ENCODE data around the gene PTPN11. TPM values are rescaled to one million over a fixed set of nuclear protein-coding genes. Genes with fewer than 3 reads are reported as not detected.

PTPN11 gene
- polyA plus RNA-seq (2012; ENCODE audit: low read depth, missing spikeins), result 17.7 TPM

- peak; percentile 75 for DNase-seq (ENCODE audit: insufficient read length, low spot score)
- peak; percentile 86 for FAIRE-seq
- TF ChIP-seq POLR2A (IDR thresholded peaks at IDR 0.05; ENCODE audit: low read depth, low read length) (peak; percentile 96), TAF1 (IDR thresholded peaks at IDR 0.05; ENCODE audit: low read depth, low read length) (peak; percentile 91), POU2F2 (IDR thresholded peaks at IDR 0.05; ENCODE audit: low read depth, low read length) (peak; percentile 76), POLR2AphosphoS5 (IDR thresholded peaks at IDR 0.05; ENCODE audit: low read depth, low read length) (peak; percentile 97), SPI1 (IDR thresholded peaks at IDR 0.05; ENCODE audit: low read depth, low read length) (peak; percentile 34; the same call in 1 of the 2 replicates), PAX5 (IDR thresholded peaks at IDR 0.05; ENCODE audit: insufficient read depth, low read length, severe bottlenecking) (no peak)
Measured at GRCh38 chr12:112418608-112419296, at the start of gene PTPN11. Gene PTPN11 (plus strand): TSS chr12:112418947. CDS start chr12:112419112, 165 bp downstream.

GRCh38 chr12:112370199-112370598 lies 48.5 kb upstream of the PTPN11 start:
- FAIRE-seq (no peak), DNase-seq (ENCODE audit: insufficient read length, low spot score) (no peak)

DNA sequence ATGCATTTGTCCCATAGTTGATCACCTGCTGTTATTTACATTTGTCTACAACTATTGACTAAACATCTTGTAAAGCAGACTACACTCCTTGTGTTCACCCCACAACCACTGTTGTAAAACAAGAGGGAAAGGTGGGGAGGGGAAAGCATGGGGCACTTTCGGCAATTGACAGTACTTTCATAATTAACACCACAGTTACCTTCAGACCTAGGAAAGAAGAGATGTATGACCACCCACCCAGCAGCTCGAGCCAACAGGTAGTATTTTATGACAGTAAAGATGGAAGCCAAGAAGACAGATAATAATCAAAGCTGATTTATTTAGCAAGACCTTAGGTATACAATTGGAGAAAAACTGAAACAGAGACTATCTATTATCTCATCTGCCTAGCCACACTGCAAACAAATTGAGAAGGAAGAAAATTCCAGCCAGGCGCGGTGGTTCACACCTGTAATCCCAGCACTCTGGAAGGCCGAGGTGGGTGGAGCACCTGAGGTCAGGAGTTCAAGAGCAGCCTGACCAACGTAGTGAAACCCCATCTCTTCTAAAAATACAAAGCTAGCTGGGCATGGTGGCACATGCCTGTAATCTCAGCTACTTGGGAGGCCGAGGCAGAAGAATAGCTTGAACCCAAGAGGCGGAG lies 47.8 kb upstream of the PTPN11 start:
- DNase-seq (ENCODE audit: insufficient read length, low spot score) (no peak), FAIRE-seq (peak; percentile 16)
- TF ChIP-seq POU2F2 (IDR thresholded peaks at IDR 0.05; ENCODE audit: low read depth, low read length), result no peak

More at GRCh38 chr12:112370199-112370598, 48.5 kb upstream of the PTPN11 start:
- TF ChIP-seq SPI1 (IDR thresholded peaks at IDR 0.05; ENCODE audit: low read depth, low read length) (no peak), PAX5 (IDR thresholded peaks at IDR 0.05; ENCODE audit: insufficient read depth, low read length, severe bottlenecking) (no peak), POLR2A (IDR thresholded peaks at IDR 0.05; ENCODE audit: low read depth, low read length) (no peak), POU2F2 (IDR thresholded peaks at IDR 0.05; ENCODE audit: low read depth, low read length) (no peak), TAF1 (IDR thresholded peaks at IDR 0.05; ENCODE audit: low read depth, low read length) (no peak), POLR2AphosphoS5 (IDR thresholded peaks at IDR 0.05; ENCODE audit: low read depth, low read length) (no peak)

DNA sequence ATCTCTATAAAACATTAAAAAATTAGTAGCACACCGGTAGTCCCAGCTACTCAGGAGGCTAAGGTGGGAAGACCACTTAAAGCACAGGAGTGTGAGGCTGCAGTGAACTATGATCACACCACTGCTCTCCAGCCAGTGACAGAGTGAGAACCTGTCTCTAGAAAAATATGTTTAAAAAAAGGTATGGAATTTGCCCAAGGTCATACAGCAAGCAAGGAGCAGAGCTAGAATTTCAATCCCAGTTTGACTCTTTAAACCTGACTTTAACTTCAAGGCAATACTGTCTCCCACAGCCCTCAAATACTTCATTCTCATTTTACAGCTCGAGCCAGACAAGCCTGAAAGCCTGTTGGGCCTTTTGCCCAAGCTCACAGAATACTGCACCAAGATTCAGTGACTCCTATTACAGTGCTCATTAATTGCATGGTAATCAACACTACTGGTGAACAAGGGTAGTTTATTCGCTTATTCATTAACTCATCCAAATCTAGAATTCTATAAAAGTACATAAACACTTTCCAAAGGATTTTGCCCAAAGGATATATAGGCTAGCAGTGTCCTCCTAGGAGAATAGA lies 44.5 kb upstream of the PTPN11 start:
- TF ChIP-seq TAF1 (IDR thresholded peaks at IDR 0.05; ENCODE audit: low read depth, low read length) (no peak), SPI1 (IDR thresholded peaks at IDR 0.05; ENCODE audit: low read depth, low read length) (no peak), POLR2A (IDR thresholded peaks at IDR 0.05; ENCODE audit: low read depth, low read length) (no peak), POLR2AphosphoS5 (IDR thresholded peaks at IDR 0.05; ENCODE audit: low read depth, low read length) (no peak), POU2F2 (IDR thresholded peaks at IDR 0.05; ENCODE audit: low read depth, low read length) (no peak), PAX5 (IDR thresholded peaks at IDR 0.05; ENCODE audit: insufficient read depth, low read length, severe bottlenecking) (no peak)

DNA sequence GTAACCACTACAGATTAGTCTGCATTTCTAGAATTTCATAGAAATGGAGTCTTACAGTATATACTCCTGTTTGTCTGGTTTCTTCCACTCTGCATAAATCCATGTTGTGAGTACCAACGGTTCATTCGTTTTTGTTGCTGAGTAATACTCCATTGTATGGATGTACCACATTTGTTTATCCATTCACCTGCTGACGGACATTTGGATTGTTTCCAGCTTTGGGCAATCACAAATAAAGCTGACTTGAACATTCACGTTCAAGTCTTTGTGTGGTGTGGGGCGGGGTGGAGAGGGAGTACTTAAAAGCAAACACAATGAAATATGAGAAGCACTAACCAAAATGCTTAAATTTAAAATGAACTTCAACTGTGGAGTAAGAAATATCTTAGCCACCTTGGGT lies 43.6 kb upstream of the PTPN11 start:
- TF ChIP-seq POLR2A (IDR thresholded peaks at IDR 0.05; ENCODE audit: low read depth, low read length), result no peak
- no peak for TF ChIP-seq POU2F2 (IDR thresholded peaks at IDR 0.05; ENCODE audit: low read depth, low read length)
- no peak for TF ChIP-seq SPI1 (IDR thresholded peaks at IDR 0.05; ENCODE audit: low read depth, low read length)
- no peak for TF ChIP-seq TAF1 (IDR thresholded peaks at IDR 0.05; ENCODE audit: low read depth, low read length)
- TF ChIP-seq PAX5 (IDR thresholded peaks at IDR 0.05; ENCODE audit: insufficient read depth, low read length, severe bottlenecking), result no peak
- no peak for TF ChIP-seq POLR2AphosphoS5 (IDR thresholded peaks at IDR 0.05; ENCODE audit: low read depth, low read length)
- FAIRE-seq, result no peak
- DNase-seq (ENCODE audit: insufficient read length, low spot score), result no peak

More for the DNA sequence above, 44.5 kb upstream of the PTPN11 start:
- FAIRE-seq, result no peak
- no peak for DNase-seq (ENCODE audit: insufficient read length, low spot score)

DNA sequence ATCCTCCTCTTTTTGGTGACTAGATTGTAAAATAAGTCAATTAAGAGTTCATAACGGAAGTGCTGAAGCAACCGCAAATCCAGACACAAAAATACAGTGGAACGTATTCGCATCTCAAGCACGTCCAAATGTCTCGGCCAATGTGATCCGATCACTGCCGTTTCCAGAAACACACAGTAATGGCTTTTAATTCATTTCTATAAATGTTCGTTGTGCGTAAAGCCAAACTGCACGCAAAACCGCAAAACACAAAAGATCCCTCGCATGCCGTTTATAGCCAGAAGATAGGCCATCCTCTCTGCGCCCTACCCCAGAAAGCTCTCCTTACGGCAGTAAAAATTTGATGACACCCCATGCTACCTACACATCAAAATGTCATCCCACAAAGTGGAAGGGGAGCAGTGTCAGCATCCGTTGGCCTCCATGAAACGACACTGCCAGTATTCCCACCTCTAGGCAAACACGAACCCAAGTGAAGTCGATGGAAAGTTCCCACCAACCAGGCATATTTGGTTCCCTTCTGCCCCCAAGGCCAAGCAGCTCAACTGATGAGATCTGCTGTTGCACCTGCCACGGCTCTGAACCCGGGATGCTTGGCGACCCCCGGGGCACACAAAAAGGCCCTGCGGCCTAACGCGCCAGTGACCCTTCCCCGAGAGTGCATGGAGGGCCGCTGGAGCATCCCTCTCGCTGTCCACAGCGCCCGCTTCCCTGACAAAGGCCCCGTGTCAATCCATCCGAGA lies 37.9 kb upstream of the PTPN11 start:
- FAIRE-seq (peak; percentile 63), DNase-seq (ENCODE audit: insufficient read length, low spot score) (no peak)
- TF ChIP-seq POLR2A (IDR thresholded peaks at IDR 0.05; ENCODE audit: low read depth, low read length) (no peak), POU2F2 (IDR thresholded peaks at IDR 0.05; ENCODE audit: low read depth, low read length) (no peak), POLR2AphosphoS5 (IDR thresholded peaks at IDR 0.05; ENCODE audit: low read depth, low read length) (no peak), PAX5 (IDR thresholded peaks at IDR 0.05; ENCODE audit: insufficient read depth, low read length, severe bottlenecking) (no peak), TAF1 (IDR thresholded peaks at IDR 0.05; ENCODE audit: low read depth, low read length) (no peak), SPI1 (IDR thresholded peaks at IDR 0.05; ENCODE audit: low read depth, low read length) (no peak)

- DNase-seq (ENCODE audit: insufficient read length, low spot score), result peak; percentile 55
- TF ChIP-seq POU2F2 (IDR thresholded peaks at IDR 0.05; ENCODE audit: low read depth, low read length) (no peak), PAX5 (IDR thresholded peaks at IDR 0.05; ENCODE audit: insufficient read depth, low read length, severe bottlenecking) (no peak), SPI1 (IDR thresholded peaks at IDR 0.05; ENCODE audit: low read depth, low read length) (no peak), POLR2AphosphoS5 (IDR thresholded peaks at IDR 0.05; ENCODE audit: low read depth, low read length) (no peak), TAF1 (IDR thresholded peaks at IDR 0.05; ENCODE audit: low read depth, low read length) (no peak), POLR2A (IDR thresholded peaks at IDR 0.05; ENCODE audit: low read depth, low read length) (no peak)
- no peak for FAIRE-seq
Measured at GRCh38 chr12:112381406-112381882, 37.3 kb upstream of the PTPN11 start.

DNA sequence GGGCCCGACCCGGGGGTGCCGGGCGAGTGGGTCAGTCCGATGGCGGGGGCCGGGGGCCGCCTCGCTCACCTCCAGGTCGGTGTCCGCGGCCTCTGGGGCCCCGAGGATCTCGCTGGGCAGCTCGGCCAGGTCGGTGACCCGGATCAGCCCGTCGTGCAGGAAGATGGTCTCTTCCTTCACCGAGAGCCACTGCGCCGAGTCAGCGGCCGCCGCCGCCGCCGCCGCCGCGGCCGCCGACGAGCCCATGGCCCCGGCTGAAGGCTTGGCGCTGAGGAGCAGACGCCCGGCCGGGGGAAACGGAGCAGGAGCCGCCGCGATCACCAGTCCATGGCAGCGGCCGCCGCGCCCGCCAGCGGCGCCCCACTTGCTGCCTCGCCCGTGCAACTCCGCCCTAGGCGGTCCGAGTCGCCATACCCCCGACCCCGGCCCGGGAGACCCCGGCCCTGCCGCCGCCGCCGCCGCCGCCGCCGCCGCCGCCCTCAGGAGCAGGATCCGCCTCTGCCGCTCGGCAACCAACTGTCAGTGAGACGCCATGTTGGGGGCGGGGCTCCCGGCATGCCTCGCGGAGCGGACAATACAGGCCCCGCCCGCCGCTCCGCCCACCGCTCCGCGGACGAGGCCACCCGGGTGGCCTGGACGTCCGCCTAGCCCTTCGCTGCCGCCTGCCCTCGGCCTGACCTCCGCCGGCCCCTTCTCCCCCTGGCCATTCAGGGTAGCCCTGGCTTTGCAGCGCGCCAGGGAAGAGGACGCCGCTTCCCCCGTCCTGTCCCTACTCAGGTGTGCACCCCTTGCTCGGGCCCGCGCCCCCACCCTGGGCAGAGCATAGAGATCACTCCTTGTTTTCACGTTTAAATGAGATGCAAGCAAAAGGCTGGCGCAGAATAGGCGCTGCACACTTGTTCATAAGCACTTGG lies 36.6 kb upstream of the PTPN11 start, which contains the start of gene HECTD4:
TSS of gene HECTD4 (minus strand) at position 549 of the 914 bp plus-strand sequence. CDS start at position 246, 303 bp downstream.
- FAIRE-seq (peak; percentile 78), DNase-seq (ENCODE audit: insufficient read length, low spot score) (peak; percentile 92)
- TF ChIP-seq SPI1 (IDR thresholded peaks at IDR 0.05; ENCODE audit: low read depth, low read length) (no peak), POLR2A (IDR thresholded peaks at IDR 0.05; ENCODE audit: low read depth, low read length) (peak; percentile 59), TAF1 (IDR thresholded peaks at IDR 0.05; ENCODE audit: low read depth, low read length) (peak; percentile 64), POU2F2 (IDR thresholded peaks at IDR 0.05; ENCODE audit: low read depth, low read length) (no peak), POLR2AphosphoS5 (IDR thresholded peaks at IDR 0.05; ENCODE audit: low read depth, low read length) (peak; percentile 71), PAX5 (IDR thresholded peaks at IDR 0.05; ENCODE audit: insufficient read depth, low read length, severe bottlenecking) (no peak)
